Omental fat pad (tissue), 4 donors: ENCODE results near the gene HNMT. TPM values are rescaled to one million over a fixed set of nuclear protein-coding genes. Genes with fewer than 3 reads are reported as not detected.
"Not testable (repeated sequence)": the region's sequence is repeated elsewhere in the genome, so short reads cannot be mapped to it uniquely, and the experiment has no call there.

ENCODE experiments used
- ATAC-seq: fragments of 150-250 bp; one replicate; pipeline ENCODE4 v1.9.1; 2016; ENCODE audit warnings: mild to moderate bottlenecking, moderate library complexity; ENCODE audit not compliant: low FRiP score
- DNase-seq: peaks from one replicate; pipeline ENCODE4 v3.0.0-alpha.2; 2019; ENCODE audit warnings: low spot score
- CTCF ChIP-seq, 3 donors: fragments of 450-650 bp; IDR thresholded peaks; one replicate each; pipeline ENCODE4 v1.5.1; 2016 to 2017; ENCODE audit warnings: antibody characterized with exemption in 3 of 3, mild to moderate bottlenecking in 3 of 3, moderate library complexity in 2 of 3
- total RNA-seq, 4 donors: library from RNA; depleted of rRNA; stranded (reverse); fragments of >200 nt; gene quantifications; one replicate each; pipeline ENCODE4 v1.1.0, GENCODE V29; 2016

The HNMT gene
- 100 to 1,000 TPM in 1 of 4 donors, 10 to 100 TPM in 3; 69.4 to 160 (median 85.8) TPM for total RNA-seq

GRCh38 chr2:137964066-137964858 lies at the start of gene HNMT:
HNMT (plus strand) TSS chr2:137964473; CDS start chr2:137964492, 19 bp downstream.
- no peak for DNase-seq
- no peak for TF ChIP-seq CTCF (IDR thresholded peaks at IDR 0.05)
- ATAC-seq, result peak; percentile 17

- no peak for TF ChIP-seq CTCF (IDR thresholded peaks at IDR 0.05)
- DNase-seq (no peak), ATAC-seq (no peak)
Measured at GRCh38 chr2:137921105-137921880, 43.0 kb upstream of the HNMT start.

GRCh38 chr2:137922171-137922570 lies 42.1 kb upstream of the HNMT start:
- not testable (repeated sequence) for ATAC-seq

GRCh38 chr2:137924019-137924418 lies 40.3 kb upstream of the HNMT start:
- no peak for TF ChIP-seq CTCF (IDR thresholded peaks at IDR 0.05)
- ATAC-seq (no peak), DNase-seq (no peak)

More at GRCh38 chr2:137922171-137922570, 42.1 kb upstream of the HNMT start:
- DNase-seq, result not testable (repeated sequence)

- DNase-seq (no peak), ATAC-seq (no peak)
- no peak for TF ChIP-seq CTCF (IDR thresholded peaks at IDR 0.05)
Measured at GRCh38 chr2:137925599-137925998, 38.7 kb upstream of the HNMT start.

- DNase-seq (no peak), ATAC-seq (no peak)
- no peak for TF ChIP-seq CTCF (IDR thresholded peaks at IDR 0.05)
Measured at GRCh38 chr2:137927846-137928245, 36.4 kb upstream of the HNMT start.
